Fibroblast of mammary gland (primary cell): ENCODE data around the gene PCK1.
"Not testable (repeated sequence)": the region's sequence is repeated elsewhere in the genome, so short reads cannot be mapped to it uniquely, and the experiment has no call there.

ENCODE experiments used
- DNase-seq: peaks from one replicate; pipeline ENCODE4 v3.0.0-alpha.2; 2010; ENCODE audit warnings: low read depth
- H3K4me3 ChIP-seq: 2 replicates; pipeline ENCODE4 v1.5.1; 2011; ENCODE audit warnings: low read depth, mild to moderate bottlenecking, low read length, moderate library complexity; ENCODE audit not compliant: control insufficient read depth
- TF ChIP-seq, protein P1 (sequence below): conservative IDR thresholded peaks from 2 replicates; pipeline ENCODE4 v1.5.1; 2011; ENCODE audit warnings: low read depth, low read length, inconsistent platforms; ENCODE audit not compliant: control insufficient read depth, insufficient read depth

Gene PCK1

GRCh38 chr20:57560554-57561355 is at the start of gene PCK1:
PCK1 (plus strand) TSS chr20:57561110; CDS start chr20:57561412, 302 bp downstream.
- TF ChIP-seq, protein P1, sequence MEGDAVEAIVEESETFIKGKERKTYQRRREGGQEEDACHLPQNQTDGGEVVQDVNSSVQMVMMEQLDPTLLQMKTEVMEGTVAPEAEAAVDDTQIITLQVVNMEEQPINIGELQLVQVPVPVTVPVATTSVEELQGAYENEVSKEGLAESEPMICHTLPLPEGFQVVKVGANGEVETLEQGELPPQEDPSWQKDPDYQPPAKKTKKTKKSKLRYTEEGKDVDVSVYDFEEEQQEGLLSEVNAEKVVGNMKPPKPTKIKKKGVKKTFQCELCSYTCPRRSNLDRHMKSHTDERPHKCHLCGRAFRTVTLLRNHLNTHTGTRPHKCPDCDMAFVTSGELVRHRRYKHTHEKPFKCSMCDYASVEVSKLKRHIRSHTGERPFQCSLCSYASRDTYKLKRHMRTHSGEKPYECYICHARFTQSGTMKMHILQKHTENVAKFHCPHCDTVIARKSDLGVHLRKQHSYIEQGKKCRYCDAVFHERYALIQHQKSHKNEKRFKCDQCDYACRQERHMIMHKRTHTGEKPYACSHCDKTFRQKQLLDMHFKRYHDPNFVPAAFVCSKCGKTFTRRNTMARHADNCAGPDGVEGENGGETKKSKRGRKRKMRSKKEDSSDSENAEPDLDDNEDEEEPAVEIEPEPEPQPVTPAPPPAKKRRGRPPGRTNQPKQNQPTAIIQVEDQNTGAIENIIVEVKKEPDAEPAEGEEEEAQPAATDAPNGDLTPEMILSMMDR: no peak
- DNase-seq: peak; percentile 28

DNA sequence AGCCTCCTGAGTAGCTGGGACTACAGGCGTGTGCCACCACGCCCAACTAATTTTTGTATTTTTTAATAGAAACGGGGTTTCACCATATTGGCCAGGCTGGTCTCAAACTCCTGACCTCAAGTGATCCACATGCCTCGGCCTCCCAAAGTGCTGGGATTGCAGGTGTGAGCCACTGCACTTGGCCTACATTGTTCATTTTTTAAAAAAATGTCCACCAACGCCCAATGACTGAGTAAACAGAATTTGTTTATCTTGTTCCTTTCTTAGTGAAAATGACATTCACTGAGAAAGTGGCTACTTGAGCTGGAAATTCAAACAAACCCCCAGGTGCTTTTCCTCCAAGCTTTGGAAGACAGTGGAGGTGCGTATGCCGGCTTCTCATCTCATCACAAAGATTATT is 49.2 kb upstream of the PCK1 start:
- not testable (repeated sequence) for H3K4me3 ChIP-seq, DNase-seq

More at GRCh38 chr20:57560554-57561355, at the start of gene PCK1:
- no peak within 1 kb of the TSS for H3K4me3 ChIP-seq

- TF ChIP-seq, protein P1: no peak
- no peak for DNase-seq
- no peak overlapping the region for H3K4me3 ChIP-seq
Measured at GRCh38 chr20:57512432-57512831, 48.5 kb upstream of the PCK1 start.

GRCh38 chr20:57513199-57513598 is 47.7 kb upstream of the PCK1 start:
- H3K4me3 ChIP-seq: no peak overlapping the region
- TF ChIP-seq, protein P1: no peak
- peak; percentile 55 for DNase-seq

GRCh38 chr20:57514273-57514751 is 46.6 kb upstream of the PCK1 start:
- peak; percentile 71 for DNase-seq
- no peak overlapping the region for H3K4me3 ChIP-seq
- TF ChIP-seq, protein P1: peak; percentile 71

DNA sequence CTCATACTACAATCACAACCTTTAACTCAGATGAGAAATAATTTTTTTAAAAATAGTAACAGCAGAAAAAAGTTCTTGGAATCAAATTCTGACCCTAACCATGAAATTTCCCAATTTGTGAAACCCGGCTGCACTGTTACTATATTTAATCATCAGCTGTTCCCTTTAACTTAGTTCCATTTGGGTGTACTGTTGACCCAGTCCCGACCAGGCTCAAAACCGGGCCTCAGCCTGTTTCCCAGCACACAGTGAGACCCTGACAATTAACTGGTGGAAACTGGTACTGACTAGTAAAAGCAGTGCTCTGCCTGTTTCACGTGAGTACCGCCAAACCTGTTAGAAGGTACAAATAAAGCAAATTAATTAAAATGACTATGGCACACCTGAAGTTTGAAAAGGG is 43.0 kb upstream of the PCK1 start:
- no peak overlapping the region for H3K4me3 ChIP-seq
- TF ChIP-seq, protein P1: no peak
- DNase-seq: no peak

- TF ChIP-seq, protein P1: no peak
- no peak for DNase-seq
- no peak overlapping the region for H3K4me3 ChIP-seq
Measured at GRCh38 chr20:57522380-57523140, 38.4 kb upstream of the PCK1 start.
